Measurements from ENCODE around the gene ADGRD1.

Gene ADGRD1

DNA sequence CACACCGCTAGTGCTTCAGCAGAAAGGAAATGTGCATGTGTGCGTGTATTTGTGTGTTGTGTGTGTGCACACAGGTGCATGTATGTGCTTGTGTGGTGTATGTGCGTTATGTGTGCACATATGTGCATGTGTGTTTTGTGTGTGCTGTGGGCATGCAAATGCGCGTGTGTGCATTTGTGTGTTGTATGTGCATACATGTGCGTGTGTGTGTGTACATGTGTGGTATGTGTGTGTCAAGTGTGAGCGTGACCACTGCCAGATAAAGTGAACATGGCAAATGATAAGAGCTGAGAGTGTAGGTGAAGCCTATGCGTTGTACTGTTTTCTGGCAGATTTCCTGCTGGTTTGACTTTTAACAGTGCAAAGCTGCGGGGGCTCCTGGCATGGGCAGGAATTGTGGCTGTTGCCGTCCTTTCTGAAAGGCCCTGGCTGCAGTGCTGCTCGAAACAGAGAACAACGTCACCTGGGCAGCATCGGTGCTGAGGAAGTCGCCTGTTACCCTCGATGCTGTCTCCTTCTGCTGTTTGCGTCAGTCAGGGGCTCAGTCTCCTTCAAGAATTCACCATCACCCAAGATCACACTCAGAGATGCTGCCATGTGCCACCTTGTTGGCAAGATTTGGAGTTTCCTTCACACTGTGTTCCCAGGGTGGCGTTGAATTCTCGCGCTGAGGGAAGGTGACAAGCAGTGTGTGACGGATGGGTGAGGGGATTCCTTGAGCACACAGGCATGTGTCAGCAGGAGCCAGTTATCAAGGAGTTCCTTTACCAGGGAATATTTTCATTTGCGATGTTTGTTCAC, 56.1 kb downstream of the ADGRD1 start:
- no peak for DNase-seq

DNA sequence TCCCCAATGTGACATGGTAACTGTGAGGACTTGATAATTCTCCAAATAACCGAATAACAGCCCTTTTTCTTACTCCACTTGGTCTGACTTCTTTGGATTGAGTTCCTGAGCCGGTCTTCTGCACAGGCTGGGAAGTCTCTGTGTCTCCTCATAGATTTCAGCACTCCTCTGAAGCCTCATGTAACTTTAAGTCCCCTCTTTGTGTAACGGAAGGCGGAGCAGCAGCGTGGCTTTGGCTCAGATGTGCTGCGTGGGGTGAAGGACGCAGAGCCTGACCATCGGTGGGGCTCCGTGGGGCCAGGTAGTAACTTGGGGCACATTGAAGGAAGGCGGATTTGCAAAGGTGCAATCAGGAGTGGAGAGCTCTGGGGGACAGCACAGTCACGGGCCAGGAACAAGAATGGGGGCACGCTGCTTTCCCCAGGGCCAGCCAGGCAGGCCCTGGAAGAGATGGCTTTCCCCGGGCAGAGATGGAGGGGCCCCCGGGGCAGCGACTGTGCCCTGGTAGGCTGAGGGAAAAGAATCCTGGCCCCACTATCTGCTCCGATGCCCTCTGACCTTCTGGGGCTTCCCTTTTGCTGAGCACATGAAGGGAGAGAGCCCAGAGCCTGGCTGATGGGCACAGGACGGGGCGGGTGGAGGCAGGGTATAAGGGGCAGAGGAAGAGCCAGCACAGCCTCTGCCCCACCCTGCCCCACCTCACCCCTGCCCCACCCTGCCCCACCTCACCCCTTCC, 56.9 kb downstream of the ADGRD1 start:
- DNase-seq: no peak

DNA sequence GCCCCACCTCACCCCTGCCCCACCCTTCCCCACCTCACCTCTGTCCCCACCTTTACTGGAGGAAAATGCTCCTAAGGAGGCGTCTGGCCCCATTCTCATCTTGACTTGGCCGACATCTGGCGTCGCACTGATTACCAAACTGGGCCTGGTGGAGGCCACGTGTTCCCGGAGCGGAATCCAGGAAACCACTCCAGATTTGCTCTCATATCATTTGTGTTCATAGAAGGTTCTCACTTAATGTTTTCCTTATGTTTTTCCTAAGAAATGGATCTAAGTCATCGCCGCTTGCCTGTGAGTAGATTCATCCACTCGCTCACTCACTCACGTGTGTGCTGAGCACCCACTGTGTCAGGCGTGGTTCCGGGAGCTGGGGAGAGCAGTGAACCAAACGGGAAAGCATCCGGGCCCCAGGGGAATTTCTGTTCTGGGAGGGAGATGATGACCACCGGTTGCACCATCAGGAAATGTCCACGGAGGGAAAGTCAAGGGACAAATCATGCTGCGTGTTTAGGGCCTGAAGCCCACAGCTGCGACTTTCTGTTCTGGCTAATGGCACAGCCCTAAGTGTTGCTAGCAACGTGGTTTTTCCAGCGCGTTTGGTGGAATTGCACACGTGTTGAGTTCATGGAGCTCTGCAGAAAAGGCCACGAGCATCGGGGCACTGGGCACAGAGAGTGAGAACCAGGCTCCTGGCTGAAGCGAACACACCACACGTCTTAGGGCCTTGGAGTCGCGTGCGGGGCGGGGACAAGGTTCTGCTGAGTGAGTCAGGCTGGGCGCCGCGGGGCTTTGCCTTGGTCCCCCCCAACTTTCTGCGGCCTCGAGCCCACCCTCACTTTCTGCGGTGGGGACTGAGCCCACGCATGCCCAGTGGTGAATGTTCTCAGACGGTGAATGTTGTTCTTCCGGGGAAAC, 57.7 kb downstream of the ADGRD1 start:
- DNase-seq: no peak

GRCh38 chr12:131012279-131013069, 58.8 kb downstream of the ADGRD1 start:
- no peak for DNase-seq

DNA sequence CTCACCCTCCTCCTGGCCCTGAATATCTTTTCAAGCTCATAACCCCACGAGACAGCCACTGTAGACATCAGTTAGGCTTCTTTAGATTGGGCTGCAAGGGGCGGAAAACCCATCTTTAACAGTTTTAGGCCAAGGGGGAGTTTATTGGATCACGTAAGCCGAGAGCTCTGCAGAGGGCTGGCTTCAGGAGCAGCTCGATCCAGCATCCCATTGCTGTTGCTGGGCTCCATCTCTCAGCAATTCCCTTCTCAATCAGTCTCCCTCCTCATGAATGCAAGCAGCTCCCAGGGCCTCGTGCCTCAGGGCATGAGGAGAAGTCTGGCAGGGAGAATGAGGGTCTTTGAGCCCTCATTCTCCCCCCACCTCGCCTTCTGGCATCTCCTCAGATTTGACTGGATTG, 59.4 kb downstream of the ADGRD1 start:
- no peak for DNase-seq

GRCh38 chr12:131014343-131014742, 60.6 kb downstream of the ADGRD1 start:
- no peak for DNase-seq

DNA sequence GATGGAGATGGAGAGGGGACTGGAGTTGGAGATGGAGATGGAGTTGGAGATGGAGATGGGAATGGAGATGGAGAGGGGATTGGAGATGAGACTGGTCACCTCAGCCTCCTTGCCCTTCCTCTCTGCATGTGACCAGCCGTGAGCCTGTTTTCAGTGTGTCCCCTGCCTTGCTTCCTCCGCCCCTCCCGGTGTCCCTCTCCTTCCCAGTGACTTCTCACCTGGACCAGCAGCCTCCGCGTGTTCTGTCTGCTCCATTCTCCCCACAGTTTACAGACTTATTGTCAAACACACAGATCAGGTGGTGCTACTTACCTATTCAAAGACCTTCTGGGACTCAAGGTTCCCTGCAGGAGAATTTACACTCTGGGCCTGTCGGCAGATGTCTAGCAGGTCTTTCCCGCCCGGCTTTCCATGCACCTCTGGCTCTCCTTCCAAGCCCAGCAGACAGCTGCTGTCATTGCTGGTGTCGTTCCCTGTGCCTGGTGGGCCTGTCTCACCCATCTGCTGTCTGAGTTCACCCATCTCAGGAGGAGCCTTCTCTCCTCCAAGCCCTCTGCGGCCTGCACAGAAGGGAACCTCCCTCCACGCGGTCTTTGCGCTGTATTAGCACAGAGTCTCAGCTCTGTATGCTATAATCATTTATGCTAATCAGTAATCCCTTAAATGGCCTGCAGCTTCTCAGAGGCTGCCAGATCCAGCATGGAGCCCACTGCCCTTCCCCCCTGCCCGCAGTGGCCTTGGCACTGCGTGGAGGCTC, 62.1 kb downstream of the ADGRD1 start:
- DNase-seq: no peak

DNA sequence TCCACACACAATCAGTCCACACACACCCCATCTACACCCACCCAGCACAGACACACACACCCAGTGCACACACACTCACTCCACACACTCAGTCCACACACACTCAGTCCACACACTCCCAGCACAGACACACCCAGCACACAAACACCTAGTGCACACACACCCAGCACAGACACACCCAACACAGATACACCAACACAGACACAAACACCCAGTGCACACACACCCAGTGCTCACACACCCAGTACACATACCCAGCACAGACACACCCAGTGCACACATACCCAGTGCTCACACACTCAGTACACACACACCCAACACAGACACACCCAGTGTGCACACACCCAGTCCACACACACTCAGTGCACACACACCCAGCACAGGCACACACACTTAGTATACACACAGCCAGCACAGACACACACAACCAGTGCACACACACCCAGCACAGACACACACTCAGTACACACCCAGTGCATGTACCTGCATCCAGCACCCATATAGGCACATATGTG, 63.8 kb downstream of the ADGRD1 start:
- no peak for DNase-seq

DNA sequence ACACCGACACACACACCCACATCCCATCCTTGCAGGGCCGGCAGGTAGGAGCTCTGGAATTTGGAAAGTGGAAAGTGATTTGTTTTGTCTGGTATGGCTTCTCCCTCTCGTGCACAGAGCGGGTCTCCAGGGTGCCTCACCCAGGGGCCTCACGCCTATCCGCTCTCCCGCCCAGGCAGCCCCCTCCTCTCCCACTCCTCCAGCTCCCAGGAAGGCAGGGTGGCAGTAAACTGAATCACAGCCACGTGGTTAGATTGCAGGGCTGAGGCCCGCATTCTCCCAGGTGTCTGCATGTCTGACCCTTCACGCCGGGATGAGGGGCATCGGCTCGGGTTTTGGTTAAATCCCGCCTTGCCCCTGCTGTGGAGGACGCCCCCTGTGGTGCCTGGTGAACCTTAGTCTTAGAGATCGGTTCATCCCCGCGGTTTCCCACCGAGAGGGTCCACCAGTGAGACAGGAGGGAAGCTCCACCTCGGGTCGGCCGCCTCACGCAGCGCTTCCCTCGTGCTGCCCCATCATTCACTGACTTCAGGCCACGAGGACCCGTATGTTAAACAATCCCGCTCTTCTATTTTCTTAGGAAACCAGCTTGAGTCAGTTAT, 64.4 kb downstream of the ADGRD1 start:
- no peak for DNase-seq

- no peak for DNase-seq
Observed at GRCh38 chr12:131018808-131019397, 65.2 kb downstream of the ADGRD1 start.

GRCh38 chr12:131020326-131021153, 66.8 kb downstream of the ADGRD1 start:
- DNase-seq: no peak

DNA sequence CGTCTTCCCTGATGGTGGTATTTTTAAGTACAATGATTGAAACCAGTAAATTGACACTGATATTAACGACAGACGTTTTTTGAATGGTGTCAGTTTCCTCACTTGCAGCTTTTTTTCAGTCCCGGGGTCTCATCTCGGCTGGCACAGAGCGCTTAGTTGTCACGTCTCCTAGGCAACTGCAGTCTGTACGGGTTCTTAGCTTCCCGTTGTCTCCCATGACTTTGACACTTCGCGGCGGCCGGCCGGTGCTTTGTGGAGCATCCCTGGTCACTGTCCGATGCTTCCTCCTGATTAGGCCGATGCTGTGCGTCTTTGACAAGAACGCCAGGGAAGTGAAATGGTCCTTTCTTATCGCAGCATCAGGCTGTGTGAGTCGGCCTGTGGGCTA, 67.4 kb downstream of the ADGRD1 start:
- no peak for DNase-seq

DNA sequence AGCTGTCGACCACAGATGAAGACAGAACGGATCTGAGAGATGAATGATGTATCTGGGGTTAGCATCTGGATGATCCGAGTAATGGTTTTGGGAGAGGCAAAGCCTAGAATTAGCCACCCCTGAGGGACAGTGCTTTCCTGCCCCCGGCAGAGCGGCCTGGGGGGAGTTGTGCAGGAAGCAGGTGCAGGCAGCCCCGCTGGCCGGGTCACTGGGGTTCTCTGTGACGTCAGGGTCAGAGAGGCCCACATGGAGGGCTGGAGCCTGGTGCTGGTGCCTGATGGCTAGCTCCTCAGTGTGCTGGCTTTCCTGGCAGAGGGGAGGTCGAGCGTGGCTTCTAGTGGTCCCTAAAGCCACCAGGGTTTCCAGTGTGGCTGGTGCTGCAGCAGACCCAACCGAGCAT, 70.3 kb downstream of the ADGRD1 start:
- no peak for DNase-seq

DNA sequence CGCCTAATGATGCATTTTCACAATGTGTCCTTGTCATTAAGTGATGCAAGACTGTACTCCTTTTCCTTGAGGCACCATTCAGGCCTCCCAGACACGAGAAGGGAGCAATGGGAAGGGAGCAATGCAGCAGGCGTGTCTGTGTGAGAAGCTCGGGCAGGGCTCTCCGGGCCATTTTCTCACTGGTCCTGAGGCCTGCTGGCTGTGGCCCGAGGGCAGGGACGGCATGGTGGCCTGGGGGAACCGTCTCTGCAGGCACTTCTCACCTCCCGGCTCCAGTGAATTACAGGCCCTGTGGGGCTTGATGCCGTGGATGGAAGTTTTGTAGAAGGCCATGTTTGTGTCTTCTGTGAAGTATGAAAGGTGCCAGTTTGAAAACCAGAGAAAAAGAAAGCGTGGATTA, 71.0 kb downstream of the ADGRD1 start:
- no peak for DNase-seq

DNA sequence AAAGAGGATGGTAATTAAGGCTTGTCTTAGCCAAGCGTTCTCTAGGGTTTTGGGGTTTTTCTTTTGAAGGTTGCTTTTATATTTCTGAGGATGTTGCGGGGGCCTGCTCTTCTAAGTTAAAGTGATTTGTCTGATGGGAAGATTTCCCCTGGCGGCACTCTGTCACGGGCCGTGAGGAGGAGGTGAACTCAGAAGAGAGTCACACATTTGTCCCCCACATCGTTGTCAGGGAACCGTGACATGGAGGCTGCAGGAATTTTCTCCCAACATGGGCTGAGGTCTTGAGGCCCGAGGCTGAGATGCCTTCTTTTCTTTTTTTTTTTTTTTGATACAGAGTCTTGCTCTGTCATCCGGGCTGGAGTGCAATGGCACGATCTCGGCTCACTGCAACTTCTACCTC, 71.5 kb downstream of the ADGRD1 start:
- no peak for DNase-seq

GRCh38 chr12:131025939-131026702, 72.4 kb downstream of the ADGRD1 start:
- DNase-seq: no peak

- DNase-seq: no peak
Observed at GRCh38 chr12:131026754-131027153, 73.0 kb downstream of the ADGRD1 start.

DNA sequence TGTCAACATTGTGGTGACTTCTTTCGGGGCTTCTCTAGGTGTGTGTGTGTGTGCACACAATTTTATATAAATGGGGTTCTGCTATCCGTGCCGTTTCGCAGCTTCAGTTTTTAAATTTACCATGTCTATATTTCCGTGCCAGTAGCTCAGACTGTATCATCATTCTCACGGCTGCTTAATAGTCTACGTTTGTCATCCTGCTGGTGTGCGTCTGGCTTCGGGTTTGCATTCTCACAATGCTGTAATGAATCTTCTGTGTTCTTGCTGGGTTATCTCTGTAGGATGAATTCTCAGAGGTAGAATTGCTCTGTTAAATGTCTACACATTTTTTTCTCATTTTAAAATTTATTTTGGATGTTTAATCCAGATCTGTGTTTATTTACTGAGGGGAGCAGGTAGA, 73.6 kb downstream of the ADGRD1 start:
- DNase-seq: no peak

Measured in NCI-H510A treated with DMSO at 0.1 percent for 48 hours (cell line).